ENCODE data around the gene GDF10.

DNA sequence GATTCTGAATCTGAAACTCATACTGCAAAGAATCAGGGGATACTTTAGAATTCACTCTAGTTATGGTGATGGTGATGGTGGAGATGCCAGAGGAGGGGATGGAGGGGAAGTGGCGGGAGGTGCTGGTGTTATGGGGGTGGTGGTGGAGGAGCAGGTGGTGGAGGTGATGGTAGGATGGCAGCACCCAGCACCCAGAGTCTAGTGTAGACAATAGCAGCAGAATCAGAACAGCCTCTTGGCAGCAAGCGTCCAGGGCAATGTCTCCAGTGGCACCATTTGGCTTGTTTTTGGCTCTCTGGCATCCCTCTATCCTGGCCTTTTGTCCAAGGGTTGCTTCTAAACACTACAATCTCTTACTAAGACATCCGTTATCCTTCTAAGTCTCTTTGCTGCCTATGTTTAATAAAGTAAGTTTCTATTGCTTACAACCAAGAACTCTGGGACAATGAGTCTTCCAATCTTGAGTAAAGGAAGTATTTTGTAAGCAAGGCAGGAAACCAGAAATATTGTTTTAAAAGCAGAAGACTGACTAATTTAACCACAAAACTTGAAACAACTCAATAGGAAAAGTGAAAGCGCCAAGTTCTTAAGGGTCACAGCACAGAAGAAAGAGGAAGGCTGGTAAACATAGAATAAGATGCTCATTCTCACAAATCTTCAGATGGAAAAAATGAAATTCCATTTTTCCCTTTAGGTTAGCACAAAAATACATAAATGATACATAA lies 42.4 kb upstream of the GDF10 start:
- TF ChIP-seq, protein P1, sequence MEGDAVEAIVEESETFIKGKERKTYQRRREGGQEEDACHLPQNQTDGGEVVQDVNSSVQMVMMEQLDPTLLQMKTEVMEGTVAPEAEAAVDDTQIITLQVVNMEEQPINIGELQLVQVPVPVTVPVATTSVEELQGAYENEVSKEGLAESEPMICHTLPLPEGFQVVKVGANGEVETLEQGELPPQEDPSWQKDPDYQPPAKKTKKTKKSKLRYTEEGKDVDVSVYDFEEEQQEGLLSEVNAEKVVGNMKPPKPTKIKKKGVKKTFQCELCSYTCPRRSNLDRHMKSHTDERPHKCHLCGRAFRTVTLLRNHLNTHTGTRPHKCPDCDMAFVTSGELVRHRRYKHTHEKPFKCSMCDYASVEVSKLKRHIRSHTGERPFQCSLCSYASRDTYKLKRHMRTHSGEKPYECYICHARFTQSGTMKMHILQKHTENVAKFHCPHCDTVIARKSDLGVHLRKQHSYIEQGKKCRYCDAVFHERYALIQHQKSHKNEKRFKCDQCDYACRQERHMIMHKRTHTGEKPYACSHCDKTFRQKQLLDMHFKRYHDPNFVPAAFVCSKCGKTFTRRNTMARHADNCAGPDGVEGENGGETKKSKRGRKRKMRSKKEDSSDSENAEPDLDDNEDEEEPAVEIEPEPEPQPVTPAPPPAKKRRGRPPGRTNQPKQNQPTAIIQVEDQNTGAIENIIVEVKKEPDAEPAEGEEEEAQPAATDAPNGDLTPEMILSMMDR (IDR thresholded peaks at IDR 0.05), result no peak
- no peak for TF ChIP-seq EZH2 (IDR thresholded peaks at IDR 0.05; ENCODE audit: borderline replicate concordance, insufficient read depth, low read depth, low read length, poor library complexity, severe bottlenecking)
